ENCODE data around the gene HSPBP1. TPM values are rescaled to one million over a fixed set of nuclear protein-coding genes. Genes with fewer than 3 reads are reported as not detected.
A peak's percentile ranks its signal among the peaks of the same experiment; 100 is the strongest.

HSPBP1 gene
- total and polyA plus RNA-seq, 2 of the 13 experiments (the other 11 are each of a cell fraction or from before 2014, with no cell fraction given): 22.3 to 33.7 TPM

DNA sequence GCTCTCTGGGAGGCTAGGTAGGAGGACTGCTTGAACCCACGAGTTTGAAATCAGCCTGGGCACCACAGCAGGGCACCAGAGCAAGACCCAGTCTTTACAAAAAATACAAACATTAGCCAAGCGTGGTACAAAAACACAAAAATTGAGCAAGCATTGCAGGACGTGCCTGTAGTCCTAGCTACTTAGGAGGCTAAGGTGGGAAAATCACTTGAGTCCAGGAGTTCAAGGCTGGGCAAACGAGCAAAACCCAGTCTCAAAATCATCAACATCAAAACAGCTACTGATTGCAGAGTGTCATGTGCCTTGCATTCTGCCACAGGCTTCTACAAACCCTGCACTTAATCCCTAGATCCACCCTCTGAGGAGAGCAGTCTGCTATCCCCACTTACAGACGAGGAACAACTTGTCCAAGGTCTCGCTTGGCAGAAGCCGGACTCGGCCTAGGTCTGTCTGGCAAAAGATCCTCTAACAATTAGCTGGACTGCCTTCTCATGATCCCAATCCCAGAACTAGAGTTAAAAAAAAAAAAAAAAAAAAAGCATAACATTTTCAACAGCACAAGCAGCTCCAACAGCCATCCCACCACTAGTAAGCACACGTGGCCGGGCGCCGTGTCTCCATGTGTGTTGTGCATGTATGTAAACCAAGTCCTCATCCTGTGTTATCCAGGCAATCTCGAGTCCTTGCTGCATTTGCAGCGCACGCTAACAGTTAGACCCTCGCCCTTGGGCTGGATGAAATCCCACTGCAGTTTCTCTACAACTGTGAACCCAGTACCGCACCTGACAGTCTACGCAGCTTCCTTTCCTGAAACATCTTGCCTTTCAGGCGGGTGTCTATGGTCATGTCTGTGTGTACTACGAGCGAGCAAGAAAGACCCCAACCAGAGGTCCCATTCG is 23.1 kb downstream of the HSPBP1 start (continued):
- TF ChIP-seq TIGD3 (CRISPR knock-in tag; IDR thresholded peaks at IDR 0.05; ENCODE audit: borderline replicate concordance): no peak
- no peak for TF ChIP-seq PHB2 (IDR thresholded peaks at IDR 0.05; ENCODE audit: partially characterized antibody)
- TF ChIP-seq ZSCAN31 (CRISPR knock-in tag; IDR thresholded peaks at IDR 0.05; ENCODE audit: low read depth): no peak
- no peak for TF ChIP-seq ZBTB4 (CRISPR knock-in tag; IDR thresholded peaks at IDR 0.05; ENCODE audit: borderline replicate concordance)
- no peak for TF ChIP-seq RBM22 (optimal IDR thresholded peaks at IDR 0.05; ENCODE audit: low read length)
- TF ChIP-seq POLR2G (IDR thresholded peaks at IDR 0.05; ENCODE audit: low read depth, low read length): 0 out of 2 replicates have a peak, but pooled peaks have one; percentile 10
- no peak for TF ChIP-seq PLSCR1 (CRISPR knock-in tag; IDR thresholded peaks at IDR 0.05; ENCODE audit: borderline replicate concordance)
- TF ChIP-seq ZBTB10 (CRISPR knock-in tag; IDR thresholded peaks at IDR 0.05; ENCODE audit: borderline replicate concordance): no peak
- TF ChIP-seq SRSF4 (IDR thresholded peaks at IDR 0.05; ENCODE audit: low read depth, low read length, poor library complexity, severe bottlenecking): no peak
- no peak for TF ChIP-seq ZNF577 (CRISPR knock-in tag; IDR thresholded peaks at IDR 0.05; ENCODE audit: borderline replicate concordance, low read depth)
- no peak for TF ChIP-seq KDM5B (CRISPR knock-in tag; IDR thresholded peaks at IDR 0.05; ENCODE audit: borderline replicate concordance)
- TF ChIP-seq ATF1 (CRISPR knock-in tag; IDR thresholded peaks at IDR 0.05): no peak
- no peak for TF ChIP-seq ZNF180 (CRISPR knock-in tag; IDR thresholded peaks at IDR 0.05; ENCODE audit: borderline replicate concordance, low read depth)
- no peak for TF ChIP-seq NFIC (IDR thresholded peaks at IDR 0.05; ENCODE audit: low read length)
- no peak for TF ChIP-seq HOXA9 (CRISPR knock-in tag; IDR thresholded peaks at IDR 0.05; ENCODE audit: borderline replicate concordance)
- peak; percentile 43 for TF ChIP-seq ZEB1 (IDR thresholded peaks at IDR 0.05; ENCODE audit: insufficient replicate concordance, low read depth)
- no peak for TF ChIP-seq ZNF660 (CRISPR knock-in tag; IDR thresholded peaks at IDR 0.05; ENCODE audit: borderline replicate concordance, low read depth)
- TF ChIP-seq KAT2B (IDR thresholded peaks at IDR 0.05; ENCODE audit: borderline replicate concordance, low read depth, low read length): no peak
- TF ChIP-seq ZNF430 (CRISPR knock-in tag; IDR thresholded peaks at IDR 0.05): no peak
- TF ChIP-seq NCOA2 (CRISPR knock-in tag; IDR thresholded peaks at IDR 0.05): peak; percentile 54; the same call in 1 of the 2 replicates

All from HepG2 (cell line).